ENCODE results near the gene FLOT1. TPM values are rescaled to one million over a fixed set of nuclear protein-coding genes. Genes with fewer than 3 reads are reported as not detected.

The FLOT1 gene
- total and polyA plus RNA-seq, 2 of the 13 experiments (the other 11 are each of a cell fraction or from before 2014, with no cell fraction given), result 82.3 to 130 TPM

DNA sequence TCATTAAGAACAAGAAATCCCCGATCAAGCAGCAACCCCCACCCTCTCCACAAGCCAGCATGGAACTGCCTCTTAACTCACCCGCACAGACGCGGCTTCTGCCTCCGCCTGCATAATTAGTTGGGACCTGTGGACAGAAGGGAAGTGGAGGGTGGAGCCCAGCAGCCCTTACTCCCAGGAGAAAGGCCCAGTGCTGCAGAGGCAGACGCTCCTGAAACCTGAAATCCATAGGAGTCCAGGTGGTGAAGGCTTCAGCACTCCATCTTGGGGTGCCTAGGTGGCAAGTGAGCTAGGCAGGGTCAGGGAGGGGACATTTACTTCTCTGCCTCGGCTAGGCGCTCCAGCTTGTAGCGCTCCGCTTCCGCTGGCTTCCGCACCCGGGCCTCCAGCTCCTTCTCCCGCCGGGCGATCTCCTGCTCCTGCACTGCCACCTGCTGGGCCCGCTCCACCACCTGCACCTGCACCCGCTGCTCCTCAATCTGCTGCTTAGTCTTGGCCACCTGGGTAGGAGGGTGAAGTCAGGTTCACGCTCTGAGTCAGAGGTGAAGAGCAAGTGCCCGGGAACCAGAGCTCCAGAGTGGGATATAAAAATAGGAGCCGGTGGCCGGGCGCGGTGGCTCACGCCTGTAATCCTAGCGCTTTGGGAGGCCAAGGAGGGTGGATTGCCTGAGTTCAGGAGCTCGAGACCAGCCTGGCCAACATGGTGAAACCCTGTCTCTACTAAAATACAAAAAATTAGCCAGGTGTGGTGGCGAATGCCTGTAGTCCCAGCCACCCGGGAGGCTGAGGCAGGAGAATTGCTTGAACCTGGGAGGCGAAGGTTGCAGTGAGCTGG is 11.7 kb downstream of the FLOT1 start (continued):
- no peak for TF ChIP-seq PTBP1 (IDR thresholded peaks at IDR 0.05; ENCODE audit: low read depth, low read length, poor library complexity, severe bottlenecking)
- 0 out of 2 replicates have a peak, but pooled peaks have one; percentile 51 for TF ChIP-seq ZNF329 (CRISPR knock-in tag; IDR thresholded peaks at IDR 0.05; ENCODE audit: low read depth)
- 0 out of 2 replicates have a peak, but pooled peaks have one; percentile 5 for TF ChIP-seq TBX2 (CRISPR knock-in tag; IDR thresholded peaks at IDR 0.05; ENCODE audit: borderline replicate concordance)
- TF ChIP-seq ISL2 (CRISPR knock-in tag; IDR thresholded peaks at IDR 0.05), result no peak
- TF ChIP-seq SMARCE1 (IDR thresholded peaks at IDR 0.05; ENCODE audit: borderline replicate concordance), result no peak
- no peak for TF ChIP-seq SUZ12 (IDR thresholded peaks at IDR 0.05; ENCODE audit: low read depth, low read length)
- TF ChIP-seq, protein P1, sequence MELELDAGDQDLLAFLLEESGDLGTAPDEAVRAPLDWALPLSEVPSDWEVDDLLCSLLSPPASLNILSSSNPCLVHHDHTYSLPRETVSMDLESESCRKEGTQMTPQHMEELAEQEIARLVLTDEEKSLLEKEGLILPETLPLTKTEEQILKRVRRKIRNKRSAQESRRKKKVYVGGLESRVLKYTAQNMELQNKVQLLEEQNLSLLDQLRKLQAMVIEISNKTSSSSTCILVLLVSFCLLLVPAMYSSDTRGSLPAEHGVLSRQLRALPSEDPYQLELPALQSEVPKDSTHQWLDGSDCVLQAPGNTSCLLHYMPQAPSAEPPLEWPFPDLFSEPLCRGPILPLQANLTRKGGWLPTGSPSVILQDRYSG (CRISPR knock-in tag; IDR thresholded peaks at IDR 0.05), result no peak
- no peak for TF ChIP-seq GMEB1 (CRISPR knock-in tag; IDR thresholded peaks at IDR 0.05; ENCODE audit: borderline replicate concordance)
- TF ChIP-seq KLF11 (CRISPR knock-in tag; IDR thresholded peaks at IDR 0.05), result no peak
- peak; percentile 52; the same call in 1 of the 2 replicates for TF ChIP-seq ZNF280B (CRISPR knock-in tag; IDR thresholded peaks at IDR 0.05; ENCODE audit: borderline replicate concordance)
- TF ChIP-seq KMT2A (CRISPR knock-in tag; IDR thresholded peaks at IDR 0.05), result no peak
- TF ChIP-seq SSRP1 (CRISPR knock-in tag; IDR thresholded peaks at IDR 0.05), result no peak
- TF ChIP-seq ZNF598 (CRISPR knock-in tag; IDR thresholded peaks at IDR 0.05; ENCODE audit: borderline replicate concordance), result no peak
- no peak for TF ChIP-seq RFX1 (IDR thresholded peaks at IDR 0.05)
- no peak for TF ChIP-seq HNF1A (IDR thresholded peaks at IDR 0.05; ENCODE audit: low read depth)
- TF ChIP-seq HNF1A (CRISPR knock-in tag; IDR thresholded peaks at IDR 0.05; ENCODE audit: borderline replicate concordance), result no peak
- no peak for TF ChIP-seq ZNF33A (CRISPR knock-in tag; IDR thresholded peaks at IDR 0.05; ENCODE audit: borderline replicate concordance)
- no peak for TF ChIP-seq GLMP (CRISPR knock-in tag; IDR thresholded peaks at IDR 0.05; ENCODE audit: borderline replicate concordance)
